LNCaP clone FGC (cell line): Measurements from ENCODE around the gene PITRM1.

Experiments used
- DNase-seq: peaks from one replicate; pipeline ENCODE4 v3.0.0-alpha.2; 2011; ENCODE audit warnings: low read depth
- H3K4me3 ChIP-seq: 2 replicates; pipeline ENCODE4 v1.5.1; 2011; ENCODE audit warnings: mild to moderate bottlenecking, low read depth, low read length, control low read depth
- TF ChIP-seq, protein P1 (sequence below): IDR thresholded peaks from 2 replicates; pipeline ENCODE4 v1.5.1; 2012; ENCODE audit warnings: mild to moderate bottlenecking; ENCODE audit not compliant: control insufficient read depth, insufficient read depth; ENCODE audit errors: extremely low read depth

The PITRM1 gene

DNA sequence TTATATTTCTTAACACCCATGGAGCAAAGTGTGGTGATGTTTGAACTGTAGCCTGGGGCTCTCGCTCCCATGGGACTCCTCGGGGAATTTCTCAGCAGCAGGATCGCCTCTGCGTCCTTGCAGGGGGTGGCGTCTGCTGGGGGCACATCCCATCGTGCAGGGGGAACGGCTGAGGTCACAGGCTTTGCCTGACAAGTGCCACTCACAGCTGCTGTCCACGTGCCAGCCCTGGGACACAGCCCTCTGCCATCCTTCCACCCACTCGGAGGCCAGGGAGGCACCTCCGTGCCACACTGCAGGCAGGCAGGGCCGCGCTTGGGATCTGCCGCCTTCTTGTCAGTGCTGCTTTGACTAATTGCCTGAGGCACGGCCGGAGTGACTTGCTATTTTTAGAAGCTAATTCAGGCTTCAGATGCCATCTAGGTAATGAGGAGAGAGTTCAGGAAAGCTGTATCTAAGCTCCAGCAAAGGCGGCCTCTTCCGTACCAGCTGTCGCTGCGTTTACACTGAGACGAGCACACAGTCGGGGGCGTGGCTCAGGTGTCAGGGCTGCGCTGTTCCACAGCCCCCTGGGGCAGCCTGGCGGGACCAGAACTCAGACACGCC lies 45.7 kb downstream of the PITRM1 start:
- TF ChIP-seq, protein P1, sequence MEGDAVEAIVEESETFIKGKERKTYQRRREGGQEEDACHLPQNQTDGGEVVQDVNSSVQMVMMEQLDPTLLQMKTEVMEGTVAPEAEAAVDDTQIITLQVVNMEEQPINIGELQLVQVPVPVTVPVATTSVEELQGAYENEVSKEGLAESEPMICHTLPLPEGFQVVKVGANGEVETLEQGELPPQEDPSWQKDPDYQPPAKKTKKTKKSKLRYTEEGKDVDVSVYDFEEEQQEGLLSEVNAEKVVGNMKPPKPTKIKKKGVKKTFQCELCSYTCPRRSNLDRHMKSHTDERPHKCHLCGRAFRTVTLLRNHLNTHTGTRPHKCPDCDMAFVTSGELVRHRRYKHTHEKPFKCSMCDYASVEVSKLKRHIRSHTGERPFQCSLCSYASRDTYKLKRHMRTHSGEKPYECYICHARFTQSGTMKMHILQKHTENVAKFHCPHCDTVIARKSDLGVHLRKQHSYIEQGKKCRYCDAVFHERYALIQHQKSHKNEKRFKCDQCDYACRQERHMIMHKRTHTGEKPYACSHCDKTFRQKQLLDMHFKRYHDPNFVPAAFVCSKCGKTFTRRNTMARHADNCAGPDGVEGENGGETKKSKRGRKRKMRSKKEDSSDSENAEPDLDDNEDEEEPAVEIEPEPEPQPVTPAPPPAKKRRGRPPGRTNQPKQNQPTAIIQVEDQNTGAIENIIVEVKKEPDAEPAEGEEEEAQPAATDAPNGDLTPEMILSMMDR, result no peak
- DNase-seq, result no peak
- no peak overlapping the region for H3K4me3 ChIP-seq

DNA sequence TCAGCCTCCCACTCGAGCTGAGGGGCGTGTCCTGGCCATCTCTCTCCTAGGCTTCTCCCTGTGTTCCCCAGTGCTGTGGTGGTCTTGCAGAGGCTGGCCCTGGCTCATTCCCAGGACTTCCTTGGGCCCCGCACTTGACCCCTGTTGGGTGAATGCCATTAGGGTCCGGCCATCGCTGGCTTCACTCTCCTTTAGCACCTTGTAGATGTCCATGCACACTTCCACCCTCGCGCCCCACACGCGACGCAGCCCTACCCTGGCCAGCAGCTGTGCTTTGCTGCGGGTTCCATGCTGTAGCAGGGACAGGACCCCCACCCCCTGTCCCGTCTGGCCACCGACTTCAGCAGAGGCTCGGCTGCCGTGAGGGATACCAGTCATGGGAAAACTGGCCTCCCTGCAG lies 46.3 kb downstream of the PITRM1 start:
- DNase-seq, result no peak
- TF ChIP-seq, protein P1, result no peak

DNA sequence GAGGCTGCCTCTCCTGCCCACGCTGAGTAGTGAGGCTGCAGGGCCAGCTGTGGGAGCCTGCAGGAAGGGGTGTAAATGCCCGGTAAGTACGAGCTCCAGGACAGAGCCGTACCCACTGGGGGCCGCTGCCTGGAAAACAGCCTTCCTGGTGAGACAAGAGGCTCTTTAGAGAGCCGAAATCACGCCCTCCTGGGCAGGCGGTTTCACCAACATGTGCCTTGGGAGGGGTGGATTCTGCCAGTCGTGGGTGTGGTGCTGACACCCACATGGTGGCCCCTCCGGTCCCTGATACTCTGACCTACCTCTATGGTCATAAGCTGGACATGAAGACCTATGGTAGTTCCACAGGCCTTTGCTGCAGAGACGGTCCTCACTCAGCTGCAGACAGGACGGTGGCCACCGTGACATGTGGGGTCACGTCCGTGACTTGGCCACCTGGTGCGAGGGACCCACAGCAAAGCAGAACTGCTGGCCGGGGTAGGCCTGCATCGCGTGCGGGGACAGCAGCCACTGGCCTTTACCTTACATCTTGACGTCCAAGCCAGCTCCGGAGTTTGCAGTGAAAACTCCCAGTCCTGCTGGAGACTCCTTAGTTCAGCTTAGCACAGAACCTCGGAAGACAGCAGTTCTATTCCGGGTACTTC lies 46.9 kb downstream of the PITRM1 start:
- DNase-seq, result no peak
- TF ChIP-seq, protein P1, result no peak

More for the DNA sequence above, 46.3 kb downstream of the PITRM1 start:
- no peak overlapping the region for H3K4me3 ChIP-seq

DNA sequence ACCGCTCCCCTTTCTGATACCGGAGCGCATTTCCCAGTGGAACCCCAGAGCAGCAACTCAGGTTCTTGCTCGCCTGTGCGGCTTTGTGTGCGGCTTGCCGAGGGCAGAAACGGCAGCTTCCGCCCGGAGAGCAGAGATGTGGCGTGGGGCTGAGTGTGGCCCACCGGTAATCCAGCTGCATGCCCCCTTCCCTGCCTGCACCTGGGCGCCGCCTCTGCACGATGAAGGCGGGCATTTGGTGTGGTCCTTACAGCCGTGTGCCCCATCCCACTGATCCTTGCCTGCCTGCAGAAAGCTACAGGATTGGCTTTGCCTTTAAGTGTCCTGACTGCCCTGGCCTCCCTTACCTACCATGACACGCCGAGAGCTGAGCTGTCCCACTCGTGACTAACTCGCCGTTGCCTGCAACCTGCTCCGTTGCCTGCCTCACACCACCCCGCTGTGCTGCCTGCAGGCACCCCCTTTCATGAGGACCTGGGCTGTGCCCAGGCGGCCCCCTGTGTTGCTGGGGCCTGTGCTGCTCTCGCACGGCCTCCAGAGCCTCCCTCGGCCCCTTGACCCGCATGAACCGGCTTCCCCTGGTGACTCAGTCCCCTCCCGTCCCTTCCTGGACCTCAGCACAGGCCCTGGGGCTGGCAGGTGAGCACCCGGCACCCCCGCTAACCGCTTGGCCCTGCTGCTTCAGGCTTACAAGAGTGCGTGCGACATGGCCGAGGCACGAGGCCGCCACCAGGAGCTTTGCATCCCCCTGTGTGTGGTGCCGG lies 48.0 kb downstream of the PITRM1 start:
- H3K4me3 ChIP-seq, result no peak overlapping the region
- TF ChIP-seq, protein P1, result no peak
- no peak for DNase-seq

More for the DNA sequence above, 46.9 kb downstream of the PITRM1 start:
- H3K4me3 ChIP-seq, result no peak overlapping the region

DNA sequence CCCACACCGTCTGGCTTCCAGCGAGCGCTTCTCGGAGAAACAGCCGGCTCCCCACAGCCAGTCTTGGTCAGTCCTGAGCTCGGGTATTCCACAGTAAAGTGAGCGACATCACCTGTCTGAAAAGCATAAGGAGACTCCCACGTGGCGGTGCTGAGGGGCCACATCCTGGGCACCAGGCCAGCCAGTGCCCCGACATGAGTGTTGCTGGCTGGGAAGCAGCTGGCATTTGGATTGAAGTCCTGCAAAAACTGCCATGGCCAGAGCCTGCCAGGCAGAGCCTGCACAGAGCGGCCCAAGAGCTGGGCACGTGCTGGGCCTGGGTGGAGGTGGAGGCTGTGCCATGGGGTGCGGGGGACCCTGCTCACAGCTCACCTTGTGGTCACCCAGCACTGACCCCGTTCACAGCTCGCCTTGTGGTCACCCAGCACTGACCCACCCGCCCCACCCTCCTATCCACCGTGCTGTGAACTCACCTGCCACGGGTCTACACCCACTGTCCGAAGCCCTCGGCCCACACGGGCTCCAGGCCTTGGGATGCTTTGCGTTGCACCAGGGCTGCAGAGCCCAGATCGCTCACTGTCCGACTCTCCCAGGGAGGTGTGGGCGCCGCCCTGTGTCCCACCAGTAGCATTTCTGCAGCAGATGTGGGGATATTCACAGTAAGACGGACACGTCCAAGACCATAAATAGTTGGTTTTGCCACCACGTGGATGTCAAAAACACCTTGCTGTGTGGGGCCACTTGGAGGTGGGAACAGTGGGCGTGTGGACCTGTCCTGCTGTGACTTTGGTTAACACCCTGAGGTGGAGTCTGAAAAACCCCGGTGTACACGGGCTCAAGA lies 48.8 kb downstream of the PITRM1 start:
- DNase-seq, result no peak
- H3K4me3 ChIP-seq, result no peak overlapping the region
- TF ChIP-seq, protein P1, result no peak

DNA sequence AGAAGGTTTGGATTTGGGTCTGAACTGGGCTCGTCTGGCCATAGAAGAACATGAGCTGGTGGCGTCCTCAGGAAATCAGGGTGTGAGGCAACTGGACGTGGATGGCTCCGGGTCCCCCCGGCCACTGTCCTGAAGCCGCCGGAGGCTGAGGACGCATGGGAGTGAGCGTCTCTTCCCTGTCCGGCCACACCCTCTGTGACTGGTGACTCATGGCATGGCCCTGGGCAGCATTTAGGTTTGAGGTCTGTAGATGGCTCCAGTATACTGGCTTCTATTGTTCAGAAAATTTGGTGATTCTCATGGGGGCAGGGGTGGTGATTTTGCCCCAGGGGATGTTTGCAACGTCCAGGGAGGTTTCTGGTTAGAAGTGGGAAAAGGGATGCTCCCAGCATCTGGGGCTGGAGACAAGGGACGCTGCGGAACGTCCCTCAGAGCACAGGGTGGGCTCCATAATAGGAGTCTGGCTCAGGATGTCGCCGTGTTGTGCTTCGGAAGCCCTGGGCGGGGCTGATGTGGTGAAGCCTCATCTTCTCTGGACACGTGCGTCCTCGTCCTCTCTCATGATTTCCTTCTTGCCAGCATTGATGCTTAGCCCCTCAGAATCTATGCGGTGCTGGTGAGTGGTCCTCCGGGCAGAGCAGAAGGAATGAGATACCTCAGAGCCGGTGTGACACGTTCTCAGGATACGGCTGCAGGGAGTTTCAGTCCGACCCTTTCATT lies 49.9 kb downstream of the PITRM1 start:
- TF ChIP-seq, protein P1, result no peak
- DNase-seq, result no peak
- H3K4me3 ChIP-seq, result no peak overlapping the region
